ENCODE measurements around the gene TRAF3IP3.

TRAF3IP3 gene

GRCh38 chr1:209813902-209814301, 58.0 kb downstream of the TRAF3IP3 start:
- 92% methylated on average over 4 of the region's 4 CpGs for WGBS
- no peak overlapping the region for H3K27ac ChIP-seq (ENCODE audit: low read depth, low read length)

GRCh38 chr1:209815490-209815889, 59.6 kb downstream of the TRAF3IP3 start:
- no peaks in the 10 kb centered on the region for H3K9me3 ChIP-seq (ENCODE audit: insufficient read depth, low read depth, low read length)
- no peaks in the 10 kb centered on the region for H3K36me3 ChIP-seq (ENCODE audit: insufficient read depth, low read length)
- H3K27ac ChIP-seq (ENCODE audit: low read depth, low read length) = no peak overlapping the region
- peaks cover 16% of the 10 kb centered on the region for H3K27me3 ChIP-seq (ENCODE audit: insufficient read depth, low read length)
- no peak overlapping the region for H3K4me3 ChIP-seq (ENCODE audit: low read length)
- no peak overlapping the region for H3K9ac ChIP-seq (ENCODE audit: low read depth, low read length)
- WGBS = 96% methylated on average over 3 of the region's 3 CpGs
- no peaks in the 10 kb centered on the region for H3K4me1 ChIP-seq (ENCODE audit: insufficient read depth, low read length)

More at GRCh38 chr1:209813902-209814301, 58.0 kb downstream of the TRAF3IP3 start:
- no peaks in the 10 kb centered on the region for H3K9me3 ChIP-seq (ENCODE audit: insufficient read depth, low read depth, low read length)
- H3K36me3 ChIP-seq (ENCODE audit: insufficient read depth, low read length) = no peaks in the 10 kb centered on the region
- H3K9ac ChIP-seq (ENCODE audit: low read depth, low read length) = no peak overlapping the region
- H3K27me3 ChIP-seq (ENCODE audit: insufficient read depth, low read length) = peaks cover 5% of the 10 kb centered on the region
- H3K4me3 ChIP-seq (ENCODE audit: low read length) = no peak overlapping the region
- H3K4me1 ChIP-seq (ENCODE audit: insufficient read depth, low read length) = no peaks in the 10 kb centered on the region

- H3K27me3 ChIP-seq (ENCODE audit: insufficient read depth, low read length) = peaks cover 20% of the 10 kb centered on the region
- no peaks in the 10 kb centered on the region for H3K36me3 ChIP-seq (ENCODE audit: insufficient read depth, low read length)
- H3K27ac ChIP-seq (ENCODE audit: low read depth, low read length) = no peak overlapping the region
- no peaks in the 10 kb centered on the region for H3K4me1 ChIP-seq (ENCODE audit: insufficient read depth, low read length)
- H3K9ac ChIP-seq (ENCODE audit: low read depth, low read length) = no peak overlapping the region
- WGBS = 83% methylated on average over 6 of the region's 6 CpGs
- no peak overlapping the region for H3K4me3 ChIP-seq (ENCODE audit: low read length)
- H3K9me3 ChIP-seq (ENCODE audit: insufficient read depth, low read depth, low read length) = no peaks in the 10 kb centered on the region
Observed at GRCh38 chr1:209815931-209816341, 60.1 kb downstream of the TRAF3IP3 start.

GRCh38 chr1:209816923-209817322, 61.1 kb downstream of the TRAF3IP3 start:
- Histone ChIP-seq H3K27ac (ENCODE audit: low read depth, low read length) (no peak overlapping the region), H3K4me1 (ENCODE audit: insufficient read depth, low read length) (no peaks in the 10 kb centered on the region), H3K4me3 (ENCODE audit: low read length) (no peak overlapping the region), H3K36me3 (ENCODE audit: insufficient read depth, low read length) (no peaks in the 10 kb centered on the region), H3K9ac (ENCODE audit: low read depth, low read length) (no peak overlapping the region), H3K27me3 (ENCODE audit: insufficient read depth, low read length) (peaks cover 20% of the 10 kb centered on the region), H3K9me3 (ENCODE audit: insufficient read depth, low read depth, low read length) (no peaks in the 10 kb centered on the region)
- WGBS = 61% methylated on average over 3 of the region's 3 CpGs

- no peak overlapping the region for H3K9ac ChIP-seq (ENCODE audit: low read depth, low read length)
- no peaks in the 10 kb centered on the region for H3K4me1 ChIP-seq (ENCODE audit: insufficient read depth, low read length)
- H3K27ac ChIP-seq (ENCODE audit: low read depth, low read length) = no peak overlapping the region
- no peaks in the 10 kb centered on the region for H3K36me3 ChIP-seq (ENCODE audit: insufficient read depth, low read length)
- no peak overlapping the region for H3K4me3 ChIP-seq (ENCODE audit: low read length)
- peaks cover 20% of the 10 kb centered on the region for H3K27me3 ChIP-seq (ENCODE audit: insufficient read depth, low read length)
- no peaks in the 10 kb centered on the region for H3K9me3 ChIP-seq (ENCODE audit: insufficient read depth, low read depth, low read length)
- WGBS = 97% methylated on average over 1 of the region's 1 CpG
Observed at GRCh38 chr1:209817691-209818090, 61.8 kb downstream of the TRAF3IP3 start.

- Histone ChIP-seq H3K4me3 (ENCODE audit: low read length) (no peak overlapping the region), H3K27ac (ENCODE audit: low read depth, low read length) (no peak overlapping the region), H3K9ac (ENCODE audit: low read depth, low read length) (no peak overlapping the region), H3K4me1 (ENCODE audit: insufficient read depth, low read length) (no peaks in the 10 kb centered on the region), H3K27me3 (ENCODE audit: insufficient read depth, low read length) (peaks cover 20% of the 10 kb centered on the region), H3K9me3 (ENCODE audit: insufficient read depth, low read depth, low read length) (no peaks in the 10 kb centered on the region), H3K36me3 (ENCODE audit: insufficient read depth, low read length) (no peaks in the 10 kb centered on the region)
- WGBS = 0% methylated on average over 1 of the region's 1 CpG
Observed at GRCh38 chr1:209819058-209819457, 63.2 kb downstream of the TRAF3IP3 start.

GRCh38 chr1:209820986-209821385, 65.1 kb downstream of the TRAF3IP3 start:
- no peak overlapping the region for H3K4me3 ChIP-seq (ENCODE audit: low read length)
- H3K9ac ChIP-seq (ENCODE audit: low read depth, low read length) = no peak overlapping the region
- H3K9me3 ChIP-seq (ENCODE audit: insufficient read depth, low read depth, low read length) = no peaks in the 10 kb centered on the region
- no peak overlapping the region for H3K27ac ChIP-seq (ENCODE audit: low read depth, low read length)
- peaks cover 20% of the 10 kb centered on the region for H3K27me3 ChIP-seq (ENCODE audit: insufficient read depth, low read length)
- WGBS = 73% methylated on average over 4 of the region's 4 CpGs
- H3K4me1 ChIP-seq (ENCODE audit: insufficient read depth, low read length) = no peaks in the 10 kb centered on the region
- H3K36me3 ChIP-seq (ENCODE audit: insufficient read depth, low read length) = no peaks in the 10 kb centered on the region

GRCh38 chr1:209822706-209823105, 66.9 kb downstream of the TRAF3IP3 start:
- Histone ChIP-seq H3K9me3 (ENCODE audit: insufficient read depth, low read depth, low read length) (no peaks in the 10 kb centered on the region), H3K4me3 (ENCODE audit: low read length) (no peak overlapping the region), H3K36me3 (ENCODE audit: insufficient read depth, low read length) (no peaks in the 10 kb centered on the region), H3K27ac (ENCODE audit: low read depth, low read length) (no peak overlapping the region), H3K9ac (ENCODE audit: low read depth, low read length) (no peak overlapping the region), H3K4me1 (ENCODE audit: insufficient read depth, low read length) (no peaks in the 10 kb centered on the region), H3K27me3 (ENCODE audit: insufficient read depth, low read length) (peaks cover 17% of the 10 kb centered on the region)
- WGBS = 87% methylated on average over 7 of the region's 7 CpGs

GRCh38 chr1:209823143-209824041, 67.5 kb downstream of the TRAF3IP3 start:
- no peak overlapping the region for H3K27ac ChIP-seq (ENCODE audit: low read depth, low read length)
- H3K4me1 ChIP-seq (ENCODE audit: insufficient read depth, low read length) = no peaks in the 10 kb centered on the region
- H3K27me3 ChIP-seq (ENCODE audit: insufficient read depth, low read length) = peaks cover 17% of the 10 kb centered on the region
- H3K9ac ChIP-seq (ENCODE audit: low read depth, low read length) = no peak overlapping the region
- H3K4me3 ChIP-seq (ENCODE audit: low read length) = no peak overlapping the region
- H3K36me3 ChIP-seq (ENCODE audit: insufficient read depth, low read length) = no peaks in the 10 kb centered on the region
- H3K9me3 ChIP-seq (ENCODE audit: insufficient read depth, low read depth, low read length) = no peaks in the 10 kb centered on the region
- WGBS = 49% methylated on average over 11 of the region's 12 CpGs

GRCh38 chr1:209825591-209826434, 70.0 kb downstream of the TRAF3IP3 start:
- Histone ChIP-seq H3K9me3 (ENCODE audit: insufficient read depth, low read depth, low read length) (no peaks in the 10 kb centered on the region), H3K4me3 (ENCODE audit: low read length) (no peak overlapping the region), H3K27ac (ENCODE audit: low read depth, low read length) (no peak overlapping the region), H3K36me3 (ENCODE audit: insufficient read depth, low read length) (peaks cover 13% of the 10 kb centered on the region), H3K9ac (ENCODE audit: low read depth, low read length) (no peak overlapping the region), H3K4me1 (ENCODE audit: insufficient read depth, low read length) (no peaks in the 10 kb centered on the region; the same call in 1 of the 2 replicates), H3K27me3 (ENCODE audit: insufficient read depth, low read length) (peaks cover under 1% of the 10 kb centered on the region; the same call in 1 of the 2 replicates)
- WGBS = 88% methylated on average over 11 of the region's 11 CpGs

Data from HUES64 (cell line).